ENCODE measurements around the gene SPRR3.

SPRR3 gene, protein sequence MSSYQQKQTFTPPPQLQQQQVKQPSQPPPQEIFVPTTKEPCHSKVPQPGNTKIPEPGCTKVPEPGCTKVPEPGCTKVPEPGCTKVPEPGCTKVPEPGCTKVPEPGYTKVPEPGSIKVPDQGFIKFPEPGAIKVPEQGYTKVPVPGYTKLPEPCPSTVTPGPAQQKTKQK

DNA sequence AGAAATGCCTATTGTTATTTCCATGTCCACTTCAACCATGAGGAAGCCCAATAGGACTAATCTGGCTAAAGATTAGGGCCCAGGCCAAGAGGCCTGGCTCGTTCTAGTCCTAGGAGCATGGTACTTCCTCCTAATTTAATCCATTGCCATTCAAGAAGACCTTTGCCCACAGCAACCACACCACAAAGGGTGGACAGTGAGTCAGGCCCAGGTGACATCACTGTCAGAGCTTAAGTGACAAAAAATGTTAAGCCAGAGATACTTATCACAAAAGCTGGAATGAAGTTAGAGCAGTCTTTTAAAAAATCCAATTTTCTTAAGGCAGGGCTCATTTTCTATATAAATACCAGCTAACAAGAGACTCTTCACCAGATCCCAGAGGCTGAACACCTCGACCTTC lies at the start of gene SPRR3:
Gene SPRR3, plus strand, starts transcription at position 368 of the 400 bp plus-strand sequence. CDS start 1,272 bp downstream, outside the sequence.
- FAIRE-seq (no peak), DNase-seq (ENCODE audit: low spot score) (no peak)

DNA sequence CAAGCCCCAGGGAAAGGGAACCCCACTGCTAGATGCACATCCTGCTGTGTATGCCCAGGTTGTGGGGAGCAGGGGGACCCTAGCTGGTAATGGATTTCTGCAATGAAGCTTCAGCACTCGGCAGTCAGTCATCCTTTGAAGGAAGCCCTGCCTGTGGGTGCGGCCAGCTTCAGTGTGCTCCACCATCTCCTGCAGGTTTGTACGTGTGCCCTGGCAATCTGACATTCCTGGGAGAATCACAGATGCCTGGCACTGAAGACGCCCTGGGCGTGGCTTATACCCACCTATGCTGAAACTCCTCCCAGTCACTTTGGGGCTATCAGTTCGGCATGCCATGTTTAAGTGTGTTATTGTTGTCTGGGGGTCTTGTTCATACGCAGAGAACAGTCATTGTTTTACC lies 47.8 kb upstream of the SPRR3 start:
- FAIRE-seq = no peak
- no peak for DNase-seq (ENCODE audit: low spot score)

DNA sequence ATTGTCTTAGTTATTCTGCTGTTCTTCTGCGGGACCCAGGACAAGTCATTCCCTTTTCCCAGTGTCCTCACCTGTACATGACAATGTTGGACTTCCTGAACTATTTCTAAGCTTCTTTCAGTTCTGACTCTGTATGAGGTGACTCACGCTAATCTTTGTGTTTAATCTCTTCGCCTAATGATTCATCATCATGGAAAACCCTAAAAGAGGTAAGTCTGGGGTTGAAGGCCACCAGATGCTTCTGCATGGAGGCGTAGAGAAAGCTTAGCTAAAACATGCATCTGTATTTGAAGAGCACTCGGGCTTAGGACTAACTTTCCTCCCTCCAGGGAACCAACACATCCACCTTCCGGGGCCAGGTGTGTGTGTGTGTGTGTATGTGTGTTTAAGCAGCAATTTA lies 47.1 kb upstream of the SPRR3 start:
- no peak for FAIRE-seq

DNA sequence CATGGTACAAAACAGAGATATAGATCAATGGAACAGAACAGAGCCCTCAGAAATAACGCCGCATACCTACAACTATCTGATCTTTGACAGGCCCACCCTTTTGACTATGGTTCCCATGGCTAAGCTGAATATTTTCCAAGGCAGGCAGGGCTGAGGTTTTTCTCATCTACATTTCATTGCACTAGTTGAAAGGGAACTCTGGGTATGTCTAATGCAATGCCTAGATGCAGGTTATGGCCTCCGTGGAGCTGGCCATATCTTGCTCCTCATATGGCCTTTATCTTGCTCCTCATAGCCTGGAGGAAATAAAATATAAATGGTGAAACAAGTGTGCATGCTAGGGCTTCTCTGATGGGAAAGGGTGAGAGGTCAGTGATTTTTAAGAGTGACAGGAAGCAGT lies 44.0 kb upstream of the SPRR3 start:
- DNase-seq (ENCODE audit: low spot score) (no peak), FAIRE-seq (no peak)

More for the DNA sequence above, 47.1 kb upstream of the SPRR3 start:
- DNase-seq (ENCODE audit: low spot score) = no peak

DNA sequence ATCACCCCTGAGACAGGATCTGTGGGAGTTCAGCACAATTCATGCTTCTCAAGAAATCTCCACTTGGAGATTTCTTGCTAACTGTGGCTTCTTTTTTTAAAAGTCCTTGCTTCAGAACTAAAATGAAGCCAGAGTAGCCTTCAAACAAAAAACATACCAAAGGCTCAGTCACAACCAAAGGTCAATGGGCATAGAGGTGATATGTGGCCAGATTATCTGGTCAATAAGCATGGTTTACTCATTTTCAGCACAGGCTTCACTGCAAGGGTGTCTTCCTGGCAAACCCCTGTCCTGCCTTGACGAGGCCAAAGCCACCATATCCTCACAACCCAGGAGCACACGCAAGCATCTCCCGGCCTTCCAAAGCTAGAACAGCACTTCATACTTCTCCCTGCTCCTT lies 42.3 kb upstream of the SPRR3 start:
- DNase-seq (ENCODE audit: low spot score) (no peak), FAIRE-seq (no peak)

DNA sequence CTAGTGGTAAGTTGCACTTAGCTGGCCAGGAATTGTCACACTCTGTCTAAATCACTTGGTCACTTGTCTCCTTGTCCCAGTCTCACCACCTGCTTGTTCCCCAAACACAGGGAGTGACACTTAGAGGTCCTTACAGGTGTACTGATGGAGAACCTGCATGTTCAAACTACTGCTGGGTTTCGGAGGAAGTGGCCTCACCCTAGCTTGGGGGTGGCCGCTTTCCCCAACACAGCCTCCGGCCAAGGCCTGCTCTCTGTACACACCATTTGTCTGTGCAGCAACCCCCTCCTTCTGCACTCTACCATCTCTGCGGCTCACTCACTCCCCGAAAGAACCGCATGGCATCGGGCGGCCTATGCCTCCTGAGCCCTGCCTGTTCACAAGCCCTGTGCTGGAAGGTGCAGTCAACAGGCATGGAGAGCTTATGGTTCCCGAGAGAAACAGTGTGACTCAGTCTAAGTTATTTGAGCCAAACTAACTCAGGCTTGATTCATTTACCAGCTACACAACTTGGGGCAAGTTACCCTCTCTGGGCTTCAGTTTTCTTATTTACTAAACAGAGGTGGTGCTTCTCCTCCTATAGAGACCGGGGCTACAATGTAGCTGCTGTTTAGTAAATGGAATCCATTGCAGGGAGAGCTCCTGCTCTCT lies 41.6 kb upstream of the SPRR3 start:
- FAIRE-seq (no peak), DNase-seq (ENCODE audit: low spot score) (no peak)

DNA sequence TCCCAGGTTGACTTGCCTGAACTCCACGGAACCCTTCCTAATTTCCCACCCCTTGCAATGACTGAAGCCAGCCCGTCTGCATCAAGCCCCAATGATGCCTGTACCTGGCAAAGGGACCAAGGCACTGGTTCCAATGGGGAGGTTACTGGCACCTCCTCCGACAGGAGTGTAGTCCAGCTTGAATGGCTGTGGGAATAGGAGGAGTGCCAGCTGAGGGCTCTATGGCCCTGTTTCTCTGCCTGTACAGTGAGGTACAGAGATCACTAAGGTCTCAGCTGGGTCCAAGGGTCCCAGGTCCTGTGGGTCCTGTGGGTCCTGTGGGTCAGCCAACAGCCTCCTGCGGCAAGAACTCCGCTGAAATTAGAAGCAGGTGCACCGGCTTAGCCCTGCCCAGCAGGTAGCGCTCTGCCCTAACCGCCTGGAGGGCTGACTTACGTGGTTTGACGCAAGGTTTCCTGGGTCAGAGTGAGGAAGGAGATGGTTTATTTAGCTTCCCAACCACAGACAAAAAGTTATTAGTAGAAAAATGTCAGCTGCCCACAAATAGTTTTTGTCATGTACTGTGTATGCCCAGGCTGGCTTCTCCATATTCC lies 41.0 kb upstream of the SPRR3 start:
- DNase-seq (ENCODE audit: low spot score) (no peak), FAIRE-seq (no peak)

DNA sequence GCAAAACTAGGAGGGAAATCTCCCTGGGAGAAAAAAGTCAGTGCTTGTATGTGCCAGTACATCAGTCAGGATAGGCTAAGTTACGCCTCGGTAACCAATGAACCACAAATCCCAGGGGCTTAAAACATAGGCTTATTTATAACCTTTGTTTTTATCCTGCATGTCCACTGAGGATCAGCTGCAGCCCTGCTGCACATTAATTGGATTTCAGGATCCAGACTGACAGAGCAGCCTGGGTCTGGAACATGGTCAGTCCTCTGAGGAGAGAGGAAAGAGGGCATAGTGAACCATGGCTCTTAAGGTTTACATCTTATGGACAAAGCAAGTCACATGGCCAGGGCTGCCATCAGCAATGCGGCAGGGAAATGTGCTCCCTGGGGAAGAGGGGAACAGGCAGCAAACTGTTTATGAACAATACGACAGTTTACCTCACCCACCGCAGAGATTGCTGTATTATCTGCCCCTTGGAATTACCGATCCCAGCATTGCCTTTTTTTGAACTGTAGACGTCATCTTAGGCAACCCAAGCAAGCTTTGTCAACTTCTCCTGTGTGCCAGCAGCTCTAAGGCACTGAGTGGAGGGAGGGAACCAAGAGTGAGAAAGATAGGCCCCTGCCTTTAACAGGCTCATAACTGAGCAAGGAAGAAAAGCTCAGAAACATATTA lies 40.2 kb upstream of the SPRR3 start:
- FAIRE-seq = no peak

DNA sequence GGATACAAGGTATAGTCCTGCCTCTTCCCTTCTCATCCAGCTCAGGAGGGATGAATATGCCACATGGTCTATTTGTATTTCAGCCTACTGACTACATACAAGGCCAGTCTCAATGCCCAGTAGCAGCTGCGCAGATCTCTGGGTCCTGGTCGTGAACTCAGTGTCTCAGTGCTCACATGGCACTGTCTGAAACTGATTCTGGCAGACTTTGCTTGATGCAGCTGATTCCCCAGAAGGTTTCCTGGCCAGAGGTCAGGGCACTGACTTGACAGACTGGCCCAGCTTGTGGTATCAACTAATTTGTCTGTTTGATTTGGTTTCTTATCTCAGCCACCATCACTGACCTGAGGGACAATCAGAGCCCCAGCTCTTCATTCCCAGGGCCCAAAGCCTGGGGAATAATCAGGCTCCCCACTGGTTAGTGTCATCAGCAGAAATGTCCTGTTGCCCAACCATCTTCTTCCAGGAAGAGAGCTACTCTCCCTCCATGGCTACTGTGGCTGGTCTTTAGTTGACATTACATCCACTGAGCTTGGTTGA lies 38.6 kb upstream of the SPRR3 start:
- DNase-seq (ENCODE audit: low spot score) (no peak), FAIRE-seq (no peak)

More for the DNA sequence above, 40.2 kb upstream of the SPRR3 start:
- DNase-seq (ENCODE audit: low spot score) = no peak

DNA sequence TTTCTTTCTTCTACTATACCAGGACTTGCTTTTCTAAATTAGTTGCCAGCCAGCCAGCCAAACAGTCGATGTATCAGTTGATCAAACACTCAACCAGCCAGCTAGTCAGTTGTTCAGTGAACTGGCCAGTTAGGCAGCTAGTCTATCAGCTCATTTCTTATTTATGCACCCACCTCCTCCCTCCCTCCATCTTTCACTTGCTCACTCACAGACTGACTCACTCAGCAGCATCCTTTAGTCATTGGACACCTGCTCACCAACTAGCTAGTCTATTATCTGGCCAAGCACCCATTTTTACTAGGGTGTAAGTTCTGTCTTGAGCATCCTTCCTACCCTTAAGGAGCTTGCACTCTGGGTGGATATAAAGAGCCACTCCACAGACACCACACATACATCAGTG lies 37.0 kb upstream of the SPRR3 start:
- FAIRE-seq (no peak), DNase-seq (ENCODE audit: low spot score) (no peak)

DNA sequence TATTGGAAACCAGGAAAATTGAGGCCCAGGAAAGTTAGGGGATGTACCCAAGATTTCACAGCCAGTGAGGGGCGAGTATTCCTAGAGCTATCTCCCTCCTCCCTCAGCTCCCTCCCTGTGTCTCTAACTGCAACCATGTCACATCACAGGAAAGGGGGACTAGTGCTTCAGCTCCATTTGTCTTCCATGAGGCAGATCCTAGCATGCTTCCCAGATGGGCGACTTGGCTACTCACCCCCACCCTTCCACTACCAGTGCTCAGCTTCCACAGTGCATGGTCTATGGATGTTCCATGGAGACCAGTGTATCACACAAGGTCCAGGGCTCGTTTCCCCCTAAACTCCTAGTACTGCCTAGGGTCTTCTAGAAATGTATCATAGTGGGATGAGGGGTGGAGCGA lies 35.7 kb upstream of the SPRR3 start:
- DNase-seq (ENCODE audit: low spot score) (no peak), FAIRE-seq (no peak)

DNA sequence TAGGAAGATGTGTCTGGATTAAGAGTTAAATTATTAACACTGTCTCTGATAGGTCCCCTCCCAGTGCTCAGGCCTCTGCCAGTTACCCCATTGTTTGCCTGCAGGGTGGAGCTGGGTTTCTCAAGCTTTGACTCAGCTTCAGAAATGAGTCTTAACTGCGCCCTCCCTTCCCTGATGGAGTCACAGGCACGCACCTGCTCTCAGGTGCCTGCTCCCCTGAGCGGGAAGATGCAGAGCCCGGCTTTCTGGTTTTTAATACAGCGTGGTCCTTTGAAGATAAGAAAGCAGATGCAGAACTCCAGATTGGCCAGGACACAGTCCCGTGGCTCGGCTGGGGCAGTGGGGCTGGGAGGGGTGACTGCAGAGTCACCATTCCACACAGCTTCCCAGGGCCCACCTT lies 34.3 kb upstream of the SPRR3 start:
- DNase-seq (ENCODE audit: low spot score) = no peak
- no peak for FAIRE-seq

DNA sequence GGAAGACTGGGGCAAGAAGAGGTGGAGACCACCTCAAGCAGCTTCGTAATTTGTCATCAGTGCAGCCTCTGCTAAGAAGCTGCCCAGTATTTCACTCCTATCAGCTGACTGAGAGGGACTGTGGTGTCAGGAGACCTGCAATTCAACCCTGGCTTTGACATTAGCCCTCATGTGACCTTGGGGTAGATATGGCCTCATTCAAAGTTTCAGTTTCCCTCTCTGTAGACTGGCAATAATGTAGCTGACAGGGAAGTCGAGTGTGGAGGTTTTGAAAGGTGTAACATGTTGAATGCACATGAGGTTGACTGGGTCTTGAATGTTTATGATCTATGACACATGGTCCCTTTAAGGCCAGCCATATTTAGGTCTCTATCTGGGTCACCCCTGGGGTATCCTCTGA lies 33.3 kb upstream of the SPRR3 start:
- FAIRE-seq (no peak), DNase-seq (ENCODE audit: low spot score) (no peak)

DNA sequence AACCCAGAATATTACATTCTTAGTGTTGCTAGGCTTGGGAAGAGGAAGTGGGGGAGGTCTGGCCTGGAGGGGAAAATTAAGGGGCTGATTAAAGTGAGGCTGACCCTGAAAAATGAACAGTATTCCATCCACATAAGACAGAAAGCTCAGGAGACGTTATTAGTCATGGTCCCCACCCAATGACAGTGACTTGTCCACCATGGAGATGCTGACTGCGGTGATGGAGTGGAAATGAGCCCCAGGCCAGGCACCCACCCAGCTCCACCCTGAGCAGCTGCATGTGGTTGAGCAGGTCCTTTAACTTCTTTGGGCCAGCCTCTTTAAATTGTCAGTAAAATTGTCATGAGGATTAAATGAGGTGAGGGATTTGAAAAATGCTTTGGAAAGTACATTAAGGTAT lies 32.5 kb upstream of the SPRR3 start:
- DNase-seq (ENCODE audit: low spot score) = no peak
- FAIRE-seq = no peak

DNA sequence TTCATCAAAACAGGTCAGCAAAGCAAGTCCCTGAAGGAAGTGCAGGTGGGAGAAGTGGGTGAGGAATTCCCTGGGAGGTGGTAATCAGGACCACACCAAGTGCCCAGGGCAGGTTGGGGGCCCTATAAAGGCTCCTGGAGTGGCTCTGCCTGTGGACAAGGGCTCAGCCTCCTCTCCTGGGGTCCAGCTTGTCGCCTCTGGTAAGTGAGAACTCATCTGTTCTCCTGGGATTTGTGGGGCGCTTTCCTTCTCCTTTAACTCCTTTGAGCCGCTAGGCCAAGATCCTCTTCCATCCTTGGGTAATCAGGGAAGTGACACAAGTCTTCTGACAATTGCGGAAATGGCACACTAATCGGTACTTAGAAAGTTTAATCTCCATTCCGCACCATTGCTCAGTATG lies 31.1 kb upstream of the SPRR3 start, which contains the start of gene SPRR4:
Gene SPRR4, plus strand, starts transcription at position 154 of the 400 bp plus-strand sequence. CDS start 1,243 bp downstream, outside the sequence.
- FAIRE-seq = no peak
- no peak for DNase-seq (ENCODE audit: low spot score)

DNA sequence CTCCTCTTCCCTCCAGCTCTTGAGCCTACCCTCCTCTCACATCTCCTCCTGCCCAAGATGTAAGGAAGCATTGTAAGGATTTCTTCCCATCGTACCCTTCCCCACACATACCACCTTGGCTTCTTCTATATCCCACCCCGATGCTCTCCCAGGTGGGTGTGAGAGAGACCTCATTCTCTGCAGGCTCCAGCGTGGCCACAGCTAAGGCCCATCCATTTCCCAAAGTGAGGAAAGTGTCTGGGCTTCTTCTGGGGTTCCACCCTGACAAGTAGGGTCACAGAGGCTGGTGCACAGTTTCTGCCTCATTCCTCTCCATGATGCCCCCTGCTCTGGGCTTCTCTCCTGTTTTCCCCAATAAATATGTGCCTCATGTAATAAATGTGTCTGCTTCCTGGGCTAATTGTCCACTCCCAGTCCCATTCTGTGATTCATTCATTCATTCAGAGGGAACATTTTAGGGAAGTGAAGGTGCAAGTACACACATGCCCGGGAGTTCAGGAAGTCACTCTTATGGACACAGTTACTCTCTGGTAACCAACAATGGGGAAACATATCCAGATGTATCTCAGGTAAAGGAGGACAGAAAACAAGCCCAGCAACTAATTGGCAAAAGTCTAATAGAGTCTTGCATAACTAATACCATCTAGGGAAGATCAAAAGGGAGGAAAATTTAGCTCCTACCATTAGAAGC lies 29.2 kb upstream of the SPRR3 start:
- no peak for FAIRE-seq
- DNase-seq (ENCODE audit: low spot score) = no peak

DNA sequence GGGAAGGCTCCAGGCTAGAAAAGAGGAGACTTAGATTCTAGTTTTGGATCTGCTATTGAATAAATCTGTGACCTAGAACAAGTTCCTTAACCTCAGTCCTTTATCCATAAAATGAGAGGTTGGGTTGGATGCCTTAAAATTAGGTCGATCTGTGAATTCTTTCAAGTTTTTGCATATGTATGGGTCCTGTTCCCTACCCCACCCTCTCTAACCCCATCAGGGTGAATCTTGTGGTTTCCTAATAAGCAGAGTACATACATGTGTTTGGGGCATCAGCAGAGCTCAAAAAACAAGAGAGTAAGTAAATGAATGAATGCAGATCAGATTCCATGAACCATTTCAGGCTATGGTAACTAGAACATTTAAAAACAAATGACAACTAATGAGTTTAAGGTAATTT lies 24.9 kb upstream of the SPRR3 start:
- FAIRE-seq (no peak), DNase-seq (ENCODE audit: low spot score) (no peak)

DNA sequence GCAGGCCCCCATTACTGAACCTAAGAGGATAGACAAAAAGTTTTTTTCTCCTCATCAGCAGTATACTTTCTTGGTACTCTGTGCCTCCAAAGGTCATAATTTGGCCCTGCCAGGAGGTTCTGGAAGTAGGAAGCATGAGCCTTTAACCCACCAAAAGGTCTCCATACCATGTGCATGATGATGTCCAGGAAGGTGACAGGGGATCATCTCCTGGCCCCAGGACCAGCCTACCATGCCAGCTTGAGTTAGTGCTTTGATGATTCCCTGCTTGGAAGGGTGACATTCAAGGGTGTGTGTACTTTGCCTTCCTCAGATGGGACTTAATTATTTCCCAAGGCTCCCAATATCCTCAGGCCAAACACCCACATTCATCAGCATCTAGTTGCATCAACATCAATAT lies 23.9 kb upstream of the SPRR3 start:
- no peak for FAIRE-seq
- DNase-seq (ENCODE audit: low spot score) = no peak

DNA sequence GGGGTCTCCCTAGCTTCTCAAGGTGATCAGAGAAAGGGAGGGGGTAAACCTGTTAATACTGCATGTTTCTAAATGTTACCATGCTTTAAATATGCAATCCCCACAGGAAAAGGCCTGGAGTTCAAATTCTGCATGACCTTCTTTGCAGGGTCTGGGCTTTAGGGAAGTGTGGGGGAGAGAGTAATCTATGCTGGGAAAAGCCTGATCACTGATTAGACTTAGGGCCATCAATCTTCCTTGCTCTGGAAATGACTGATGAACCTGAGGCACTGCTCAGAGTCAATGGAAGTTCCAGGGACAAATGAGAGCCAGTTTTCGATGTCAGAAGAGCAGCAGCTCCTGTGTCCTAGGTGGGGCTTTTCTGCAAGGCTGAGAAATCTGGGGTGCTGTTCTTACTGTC lies 20.9 kb upstream of the SPRR3 start:
- DNase-seq (ENCODE audit: low spot score) = no peak
- no peak for FAIRE-seq

DNA sequence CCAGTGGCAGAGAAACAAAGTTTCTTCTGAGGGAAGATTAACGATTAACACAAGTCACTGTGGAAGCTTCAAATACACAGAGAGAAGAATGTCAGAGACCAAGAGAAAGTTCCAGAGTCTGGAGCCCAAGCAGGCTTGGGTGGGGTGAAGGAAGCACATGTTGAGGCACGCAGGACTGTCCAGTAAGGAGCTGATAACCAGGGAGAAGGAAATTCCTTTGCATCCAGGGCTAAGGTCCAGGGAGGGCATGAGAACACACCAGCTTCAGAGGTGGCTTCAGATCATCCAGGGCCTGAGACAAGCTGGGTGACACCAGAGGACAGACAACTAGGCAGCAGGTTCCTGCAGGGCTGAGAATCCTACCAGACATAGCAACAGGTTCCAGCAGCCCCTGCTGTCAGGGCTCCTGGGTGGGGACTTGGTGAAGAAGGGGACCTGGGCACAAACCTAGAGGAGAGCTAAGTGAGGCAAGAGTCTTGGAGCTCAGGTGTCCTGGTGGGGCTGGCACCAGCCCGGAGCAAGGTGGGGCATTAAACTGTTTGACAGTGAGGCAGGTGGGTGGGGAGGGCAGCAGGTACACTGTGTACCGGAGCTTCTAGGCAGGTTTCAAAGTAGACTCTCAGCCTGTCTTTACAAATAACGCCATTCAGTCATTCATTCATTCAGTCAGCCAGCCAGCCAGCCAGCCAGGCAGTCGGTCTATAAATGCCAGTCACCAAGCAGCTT lies 20.2 kb upstream of the SPRR3 start:
- DNase-seq (ENCODE audit: low spot score) (no peak), FAIRE-seq (no peak)

DNA sequence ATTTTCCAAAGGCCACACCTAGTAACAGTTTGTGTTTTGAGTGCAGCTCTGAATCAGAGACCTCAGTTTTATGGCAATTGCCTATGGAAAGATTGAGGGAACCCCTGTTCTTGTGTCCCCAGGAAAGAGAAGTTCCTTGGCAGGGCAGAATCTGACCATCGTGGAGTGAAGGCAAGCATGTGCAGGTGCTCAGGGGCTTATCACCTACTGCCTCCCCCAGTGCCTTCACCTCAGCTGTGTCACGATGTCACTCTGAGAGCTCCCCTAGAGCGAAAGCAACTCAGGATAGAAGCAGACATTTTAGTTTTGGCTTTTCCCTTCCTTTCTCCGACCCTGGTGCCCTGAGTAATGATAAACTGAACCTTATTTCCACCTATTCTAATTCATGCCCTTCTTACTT lies 19.5 kb upstream of the SPRR3 start:
- no peak for FAIRE-seq
- DNase-seq (ENCODE audit: low spot score) = no peak

Data from RCC 7860 (cell line).